Activated CD4-positive, CD25-positive, alpha-beta regulatory T cell (primary cell): ENCODE measurements around the gene SPINK14.

Experiments used
- DNase-seq, 4 experiments: peaks; one replicate each; lab custom pipeline; 2025; lab: John Stamatoyannopoulos, UW

The SPINK14 gene

DNA sequence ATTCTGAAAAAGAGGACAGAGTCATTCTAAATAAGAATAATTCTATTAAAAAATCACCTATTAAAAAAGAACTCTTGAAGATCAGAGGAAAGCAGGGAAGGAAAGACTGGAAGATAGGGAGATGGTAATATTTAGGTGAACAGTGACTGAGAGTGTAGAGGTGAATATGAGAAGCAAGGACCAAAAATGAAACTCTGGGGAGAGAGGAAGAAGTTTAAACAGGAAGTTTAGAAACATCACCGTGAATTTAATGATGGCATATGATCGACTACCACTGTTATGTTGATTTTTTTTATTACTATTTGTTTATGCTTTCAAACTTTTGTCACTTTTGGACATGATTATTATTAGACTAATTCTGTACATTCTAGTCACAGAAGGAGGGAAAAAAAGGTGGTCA is 32.8 kb downstream of the SPINK14 start:
- no peak for DNase-seq

DNA sequence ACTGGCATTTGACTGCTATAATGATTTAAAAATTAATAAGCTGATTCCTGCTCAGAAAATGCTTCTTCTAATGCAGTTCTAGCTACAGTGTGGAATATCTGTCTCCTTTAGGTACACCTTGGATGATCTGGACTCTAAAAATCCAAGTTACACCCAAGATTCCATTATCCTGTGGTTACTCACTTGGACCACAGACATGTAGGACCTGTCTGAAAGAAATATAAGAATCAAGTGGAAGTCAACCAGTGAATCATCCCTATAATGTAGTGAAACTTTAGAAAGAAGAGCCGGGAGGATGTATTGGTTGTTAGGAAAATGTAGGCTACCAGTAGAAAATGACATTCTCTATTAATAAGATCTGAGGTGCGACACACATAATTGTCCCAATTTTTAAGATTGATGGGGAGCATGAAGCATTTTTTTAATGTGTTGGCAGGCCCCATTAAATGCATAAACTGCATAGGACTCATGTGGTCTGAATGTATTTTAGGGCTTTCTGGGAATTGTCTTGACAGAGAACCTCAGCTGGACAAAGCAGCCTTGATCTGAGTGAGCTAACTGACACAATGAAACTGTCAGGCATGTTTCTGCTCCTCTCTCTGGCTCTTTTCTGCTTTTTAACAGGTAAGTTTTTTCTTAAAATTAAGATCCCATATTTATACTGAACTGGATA is 34.3 kb downstream of the SPINK14 start, which contains the start of gene SPINK6:
SPINK6 (plus strand) TSS at position 512 of the 673 bp plus-strand sequence; CDS start at position 567, 55 bp downstream.
- no peak for DNase-seq

DNA sequence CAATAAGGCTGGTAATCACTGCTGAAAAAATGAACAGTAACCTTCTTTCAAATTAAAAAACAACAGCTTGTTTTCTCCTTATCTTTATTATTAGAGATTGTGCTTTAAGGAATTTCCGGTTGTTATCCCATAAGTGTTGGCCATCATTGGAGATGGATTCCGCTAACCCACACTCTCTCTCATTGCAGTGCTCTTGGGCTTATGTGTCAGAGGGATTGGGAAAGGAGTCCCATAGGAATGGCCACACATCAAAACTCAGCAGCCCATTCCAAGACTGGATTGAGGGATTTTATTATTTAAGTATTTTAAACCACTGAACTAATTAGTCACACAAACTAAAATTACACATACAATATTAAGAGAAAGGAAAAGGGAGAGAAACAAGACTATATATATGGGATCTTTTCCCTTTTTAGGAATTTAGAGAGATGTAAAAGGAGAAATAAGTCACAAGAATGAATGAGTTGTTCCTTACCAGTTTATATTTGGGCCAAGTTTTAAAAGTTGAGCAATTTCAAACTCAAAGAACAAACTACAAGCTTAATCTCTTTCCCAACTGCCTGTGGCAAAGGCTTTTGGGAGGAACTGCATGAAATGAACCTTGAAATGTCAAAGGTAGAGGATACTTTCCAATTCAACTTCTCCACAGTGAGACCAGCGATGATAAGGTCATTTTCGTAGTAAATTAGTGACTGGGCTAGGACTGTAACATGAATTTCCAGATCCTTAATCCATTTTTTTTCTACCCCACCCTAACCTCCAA is 36.9 kb downstream of the SPINK14 start:
- DNase-seq: no peak

DNA sequence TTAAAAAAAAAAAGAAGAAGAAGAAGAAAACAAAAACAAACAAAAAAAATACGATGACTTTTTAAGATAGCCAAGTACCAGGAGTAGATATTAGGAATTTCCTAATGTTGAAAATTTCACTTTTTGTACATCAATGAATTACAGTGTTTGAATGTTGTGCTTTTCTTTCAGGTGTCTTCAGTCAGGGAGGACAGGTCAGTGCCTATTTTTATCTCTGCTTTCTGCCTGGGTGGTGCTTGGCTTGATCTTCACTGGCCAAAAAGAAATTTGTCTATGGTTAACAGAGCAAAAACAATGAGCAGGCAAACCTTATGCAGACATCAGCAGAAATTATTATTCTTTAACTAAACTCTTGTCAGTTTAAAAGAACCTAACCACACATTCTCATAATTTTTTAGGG is 37.5 kb downstream of the SPINK14 start:
- DNase-seq: no peak

DNA sequence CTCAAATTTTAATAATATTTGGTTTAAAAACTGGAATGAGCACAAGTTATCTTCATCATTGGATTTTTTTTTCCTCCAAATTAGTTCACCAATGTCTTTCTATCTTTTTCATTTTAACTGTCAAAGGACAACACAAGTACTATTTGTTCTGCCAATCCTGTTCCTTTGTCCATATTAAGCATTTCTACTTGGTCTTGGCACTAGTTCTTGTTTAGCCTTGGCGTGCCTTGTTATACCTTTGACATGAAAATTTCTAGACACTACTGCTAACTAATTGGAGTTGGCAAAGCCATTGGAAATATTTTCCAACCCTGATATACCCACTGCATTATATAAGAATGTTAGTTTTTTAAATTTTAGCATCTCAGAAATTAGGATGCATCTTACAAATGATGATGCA is 38.3 kb downstream of the SPINK14 start:
- no peak for DNase-seq

DNA sequence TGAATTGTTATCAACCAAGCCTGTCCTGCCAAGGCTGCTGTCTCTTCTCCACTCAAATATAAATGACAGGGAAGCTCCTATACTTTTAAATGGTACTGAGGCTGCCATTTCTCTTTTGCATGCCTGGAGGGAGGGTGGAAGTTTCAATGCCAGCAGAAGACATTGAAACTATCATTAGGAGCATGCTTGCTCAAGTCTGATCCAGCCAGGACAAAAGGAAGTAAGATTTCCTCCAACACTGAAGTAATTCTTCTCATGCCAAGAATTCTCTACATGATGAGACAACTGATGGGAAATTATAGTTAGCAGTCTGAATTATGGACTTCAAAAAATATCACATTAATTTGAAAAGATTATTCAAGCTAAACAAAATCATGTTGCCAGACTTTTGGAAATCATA is 39.9 kb downstream of the SPINK14 start:
- DNase-seq: no peak

DNA sequence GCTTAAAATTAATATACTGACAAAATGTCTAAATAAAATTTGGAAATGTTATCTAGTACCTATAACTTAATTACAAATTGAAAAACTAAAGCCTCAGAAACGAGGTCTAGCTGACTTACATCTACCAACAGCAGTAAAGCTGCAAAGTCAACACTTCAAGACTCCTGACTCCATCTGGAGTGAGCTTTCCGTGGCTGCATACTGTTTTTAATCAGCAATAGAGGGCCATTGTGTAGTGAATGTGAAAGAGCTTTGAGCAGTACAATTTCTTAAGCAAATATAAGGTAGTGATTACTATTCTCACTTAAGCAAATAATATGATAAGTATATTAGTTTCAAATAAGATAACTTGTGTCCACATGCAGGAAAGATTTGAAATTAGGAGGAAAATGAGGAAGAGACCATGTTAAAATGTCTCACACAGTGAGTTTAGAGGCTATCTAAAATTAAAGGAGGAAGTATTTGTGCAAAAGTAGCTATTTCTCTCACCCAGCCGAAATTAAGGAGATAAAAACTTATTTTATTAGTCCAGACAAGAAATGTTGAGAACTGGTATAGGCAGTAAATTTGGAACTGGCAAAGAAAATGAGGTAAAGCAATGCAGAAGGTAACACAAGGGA is 40.9 kb downstream of the SPINK14 start:
- DNase-seq: no peak

DNA sequence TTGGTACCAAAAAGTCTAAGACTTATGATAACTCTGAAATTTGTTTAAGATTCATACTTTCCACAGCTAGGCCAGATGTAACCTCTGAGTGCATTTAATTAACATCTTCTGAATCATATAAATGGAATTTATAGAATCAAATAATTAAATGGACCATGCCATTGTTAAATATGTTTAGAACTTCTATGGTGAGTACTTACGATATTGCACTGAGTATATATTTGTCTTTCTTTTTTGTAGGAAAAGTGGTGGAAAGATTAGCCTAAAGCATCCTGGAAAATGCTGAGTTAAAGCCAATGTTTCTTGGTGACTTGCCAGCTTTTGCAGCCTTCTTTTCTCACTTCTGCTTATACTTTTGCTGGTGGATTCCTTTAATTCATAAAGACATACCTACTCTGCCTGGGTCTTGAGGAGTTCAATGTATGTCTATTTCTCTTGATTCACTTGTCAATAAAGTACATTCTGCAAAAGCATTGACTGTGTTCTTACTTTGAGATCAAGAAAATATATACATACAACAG is 46.4 kb downstream of the SPINK14 start:
- no peak for DNase-seq

DNA sequence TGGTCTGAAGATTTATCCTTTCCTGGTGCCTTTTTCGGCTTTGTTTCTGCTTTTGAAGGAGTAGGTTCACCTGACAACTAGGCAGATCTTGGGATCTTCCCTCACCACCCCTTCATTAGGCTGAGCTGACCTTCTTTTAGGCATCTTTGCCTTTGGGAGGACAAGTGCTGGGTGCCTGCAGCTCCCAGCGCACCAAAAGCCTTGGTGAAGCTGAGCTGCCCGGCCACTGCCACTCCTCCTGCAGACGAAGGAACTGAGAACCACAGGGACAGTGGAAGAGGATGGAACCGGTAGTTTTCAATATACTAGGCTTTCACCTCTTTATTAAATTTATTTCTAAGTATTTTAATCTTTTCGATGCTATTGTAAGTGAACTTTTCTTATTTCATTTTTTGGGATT is 53.2 kb downstream of the SPINK14 start:
- DNase-seq: no peak

DNA sequence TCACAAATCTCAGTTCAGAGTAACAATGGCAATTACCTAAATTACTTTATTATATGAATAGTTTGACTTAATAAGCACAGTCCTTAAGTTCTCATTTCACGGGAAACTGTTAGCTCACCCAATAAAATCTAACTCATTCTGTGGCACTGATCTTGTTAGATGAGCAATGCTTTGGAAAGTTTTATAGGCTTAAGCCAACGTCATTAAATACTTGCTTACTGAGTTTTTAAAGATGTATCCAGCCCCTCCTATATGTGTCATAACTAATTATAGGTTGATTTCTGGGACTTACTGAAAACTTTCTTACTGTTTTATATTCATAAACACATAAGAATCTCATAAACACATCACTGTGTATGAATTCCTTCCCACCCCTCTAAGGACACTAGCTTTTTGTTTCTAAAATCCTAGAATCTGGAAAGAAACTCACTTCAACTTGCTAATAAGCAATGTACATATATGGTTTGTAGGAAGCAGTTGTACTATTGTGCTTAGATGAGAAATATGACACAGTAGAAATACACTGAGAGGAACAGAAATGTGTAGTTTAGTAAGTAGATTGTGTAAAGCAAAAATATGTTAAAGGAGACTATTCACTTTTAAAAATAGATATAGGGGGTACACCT is 55.9 kb downstream of the SPINK14 start:
- no peak for DNase-seq
